Measurements from ENCODE around the gene MYH16.

DNA sequence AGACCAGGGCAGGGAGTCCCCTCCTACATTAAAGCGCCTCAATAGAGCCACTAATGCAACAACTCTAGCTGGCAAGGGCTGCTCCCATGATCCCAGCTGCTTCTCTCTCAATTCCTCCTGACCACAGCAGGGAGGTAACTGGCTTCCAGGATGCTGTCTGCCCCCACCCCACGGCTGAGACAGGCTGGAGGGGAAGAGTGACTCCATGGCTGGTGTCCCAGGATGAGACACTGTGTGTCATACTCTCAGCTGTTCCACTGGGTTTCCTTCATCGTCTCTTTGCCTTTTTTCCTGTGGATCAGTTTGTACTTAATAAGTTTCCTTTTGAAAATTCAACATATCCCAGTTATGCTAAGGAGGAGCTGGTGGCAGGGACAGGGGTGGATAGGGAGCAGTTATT lies 27.7 kb upstream of the MYH16 start:
- TF ChIP-seq, protein P1, sequence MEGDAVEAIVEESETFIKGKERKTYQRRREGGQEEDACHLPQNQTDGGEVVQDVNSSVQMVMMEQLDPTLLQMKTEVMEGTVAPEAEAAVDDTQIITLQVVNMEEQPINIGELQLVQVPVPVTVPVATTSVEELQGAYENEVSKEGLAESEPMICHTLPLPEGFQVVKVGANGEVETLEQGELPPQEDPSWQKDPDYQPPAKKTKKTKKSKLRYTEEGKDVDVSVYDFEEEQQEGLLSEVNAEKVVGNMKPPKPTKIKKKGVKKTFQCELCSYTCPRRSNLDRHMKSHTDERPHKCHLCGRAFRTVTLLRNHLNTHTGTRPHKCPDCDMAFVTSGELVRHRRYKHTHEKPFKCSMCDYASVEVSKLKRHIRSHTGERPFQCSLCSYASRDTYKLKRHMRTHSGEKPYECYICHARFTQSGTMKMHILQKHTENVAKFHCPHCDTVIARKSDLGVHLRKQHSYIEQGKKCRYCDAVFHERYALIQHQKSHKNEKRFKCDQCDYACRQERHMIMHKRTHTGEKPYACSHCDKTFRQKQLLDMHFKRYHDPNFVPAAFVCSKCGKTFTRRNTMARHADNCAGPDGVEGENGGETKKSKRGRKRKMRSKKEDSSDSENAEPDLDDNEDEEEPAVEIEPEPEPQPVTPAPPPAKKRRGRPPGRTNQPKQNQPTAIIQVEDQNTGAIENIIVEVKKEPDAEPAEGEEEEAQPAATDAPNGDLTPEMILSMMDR (IDR thresholded peaks at IDR 0.05) = no peak
- no peak for TF ChIP-seq POLR2A (IDR thresholded peaks at IDR 0.05)

All from testis (tissue), 2 donors.